ENCODE results near the gene OLIG3.

- TF ChIP-seq, protein P1, sequence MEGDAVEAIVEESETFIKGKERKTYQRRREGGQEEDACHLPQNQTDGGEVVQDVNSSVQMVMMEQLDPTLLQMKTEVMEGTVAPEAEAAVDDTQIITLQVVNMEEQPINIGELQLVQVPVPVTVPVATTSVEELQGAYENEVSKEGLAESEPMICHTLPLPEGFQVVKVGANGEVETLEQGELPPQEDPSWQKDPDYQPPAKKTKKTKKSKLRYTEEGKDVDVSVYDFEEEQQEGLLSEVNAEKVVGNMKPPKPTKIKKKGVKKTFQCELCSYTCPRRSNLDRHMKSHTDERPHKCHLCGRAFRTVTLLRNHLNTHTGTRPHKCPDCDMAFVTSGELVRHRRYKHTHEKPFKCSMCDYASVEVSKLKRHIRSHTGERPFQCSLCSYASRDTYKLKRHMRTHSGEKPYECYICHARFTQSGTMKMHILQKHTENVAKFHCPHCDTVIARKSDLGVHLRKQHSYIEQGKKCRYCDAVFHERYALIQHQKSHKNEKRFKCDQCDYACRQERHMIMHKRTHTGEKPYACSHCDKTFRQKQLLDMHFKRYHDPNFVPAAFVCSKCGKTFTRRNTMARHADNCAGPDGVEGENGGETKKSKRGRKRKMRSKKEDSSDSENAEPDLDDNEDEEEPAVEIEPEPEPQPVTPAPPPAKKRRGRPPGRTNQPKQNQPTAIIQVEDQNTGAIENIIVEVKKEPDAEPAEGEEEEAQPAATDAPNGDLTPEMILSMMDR (conservative IDR thresholded peaks at IDR 0.05; ENCODE audit: low read depth, low read length) = no peak
- no peak for TF ChIP-seq EZH2 (IDR thresholded peaks at IDR 0.05; ENCODE audit: borderline replicate concordance, low read depth, low read length, poor library complexity, severe bottlenecking)
Observed at GRCh38 chr6:137467211-137467610, 27.0 kb downstream of the OLIG3 start.
